Retina (tissue), 1 donor: ENCODE results near the gene C19orf85.
"Not testable (repeated sequence)": the region's sequence is repeated elsewhere in the genome, so short reads cannot be mapped to it uniquely, and the experiment has no call there.

Source experiments
- DNase-seq: peaks from one replicate; pipeline ENCODE4 v3.0.0-alpha.2; 2016

Gene C19orf85

DNA sequence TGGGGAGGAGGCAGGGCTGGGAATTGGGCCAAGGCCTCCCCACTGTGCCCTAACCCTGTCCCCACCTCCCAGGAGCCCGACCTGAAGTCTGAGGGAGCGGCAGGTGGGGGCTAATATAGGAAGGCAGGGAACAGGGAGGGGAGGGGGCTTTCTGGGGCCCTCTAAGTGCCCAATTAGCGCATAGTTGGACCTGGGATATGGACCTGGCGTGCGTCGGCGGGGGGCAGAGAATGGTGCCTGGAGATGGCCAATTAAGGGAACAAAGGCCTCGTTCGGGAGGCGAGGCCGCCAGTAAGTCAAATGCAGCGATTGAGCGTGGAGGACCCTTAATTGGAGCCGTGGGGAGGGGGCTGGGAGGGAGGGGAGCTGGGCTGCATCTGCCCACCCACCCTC, at the start of gene C19orf85:
C19orf85 (minus strand) TSS at position 90 of the 393 bp plus-strand sequence. CDS start 197 bp downstream, outside the sequence.
- DNase-seq = no peak

DNA sequence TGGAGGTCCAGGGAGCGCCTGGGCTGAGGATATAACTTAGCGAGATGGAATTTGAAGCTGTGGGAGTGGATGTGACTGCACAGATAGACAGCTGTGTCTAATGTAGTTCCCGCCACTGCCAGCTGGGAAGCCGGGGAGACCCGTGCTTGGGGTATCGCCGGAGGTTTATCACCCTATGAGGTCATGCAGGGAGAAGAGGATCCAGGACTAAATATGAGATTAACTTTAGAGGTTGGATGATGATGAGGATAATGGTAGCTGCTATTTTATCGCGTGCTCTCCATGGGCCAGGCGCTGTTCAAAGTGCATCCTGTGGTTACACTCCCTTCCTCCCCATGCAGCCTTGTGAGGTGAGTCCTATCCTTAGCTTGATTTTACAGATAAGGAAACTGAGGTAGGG, 43.6 kb upstream of the C19orf85 start:
- DNase-seq = no peak

DNA sequence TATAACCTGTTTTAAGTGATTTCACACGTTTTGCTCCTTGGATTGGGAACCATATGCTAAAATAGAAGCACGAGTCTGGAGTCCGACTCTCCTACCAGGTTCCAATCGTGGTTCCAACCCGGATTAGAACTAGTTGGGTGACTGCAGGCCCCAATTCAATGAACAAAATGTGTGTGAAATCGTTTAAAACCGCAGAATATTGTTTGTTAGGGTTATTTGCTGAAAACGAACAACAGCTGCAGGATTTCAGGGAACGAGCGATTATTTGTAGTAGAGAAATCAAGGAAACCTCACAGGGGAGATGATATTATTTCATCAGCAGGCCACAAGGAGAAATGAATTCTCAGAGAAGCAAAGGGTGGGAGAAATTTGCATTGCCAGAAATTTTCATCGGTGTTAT, 40.4 kb upstream of the C19orf85 start:
- no peak for DNase-seq

DNA sequence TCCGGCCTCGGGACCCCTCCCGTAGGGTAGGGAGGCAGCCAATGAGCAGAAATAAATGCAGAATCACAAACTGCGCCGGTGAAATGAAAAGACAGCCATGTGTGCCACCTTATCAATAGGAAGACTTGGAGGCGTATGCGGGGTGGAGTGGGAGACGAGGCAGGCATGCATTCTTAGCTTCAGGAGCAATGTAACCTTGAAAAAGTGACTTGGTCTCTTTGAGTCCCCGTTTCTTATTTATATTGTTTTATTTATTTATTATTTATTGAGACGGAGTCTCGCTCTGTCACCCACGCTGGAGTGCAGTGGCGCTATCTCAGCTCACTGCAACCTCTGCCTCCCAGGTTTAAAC, 39.7 kb upstream of the C19orf85 start:
- DNase-seq = no peak

DNA sequence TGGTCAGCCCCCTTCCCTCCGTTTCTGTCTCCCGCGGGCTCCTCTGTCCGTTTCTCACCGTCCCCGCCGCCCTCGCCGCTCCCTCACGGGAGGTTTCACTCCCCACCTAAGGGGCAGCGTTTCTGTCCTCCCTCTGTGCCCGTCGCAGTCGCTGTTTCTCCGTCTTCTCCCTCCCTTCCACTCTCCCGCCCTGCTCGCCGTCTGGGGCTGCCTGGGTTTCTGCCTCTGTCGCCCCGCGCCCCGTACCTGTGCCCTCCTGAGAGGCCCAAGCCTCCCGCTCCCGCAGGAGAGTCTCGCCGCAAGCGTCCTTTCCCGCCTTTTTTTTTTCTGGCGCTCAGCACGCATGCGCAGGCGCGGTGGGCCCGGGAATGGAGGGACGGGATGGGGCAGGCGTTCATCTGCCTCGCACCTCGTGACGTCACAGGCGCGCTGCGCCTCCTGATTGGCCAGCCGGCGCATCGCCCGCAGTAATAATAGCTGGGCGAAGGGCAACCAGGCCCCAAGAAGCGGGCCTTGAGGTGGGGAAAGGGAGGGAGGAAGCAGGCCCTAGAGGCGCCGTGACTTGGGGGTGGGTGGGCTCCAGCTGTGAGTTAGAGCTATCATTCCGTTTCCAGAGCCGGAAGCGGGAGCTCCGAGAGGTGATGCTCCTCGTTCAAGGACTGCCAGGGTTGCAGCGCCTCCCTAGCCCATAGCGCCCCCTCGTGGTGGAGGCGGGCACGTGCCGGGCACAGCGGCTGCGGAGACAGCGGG, 39.1 kb upstream of the C19orf85 start:
- peak; percentile 94 for DNase-seq

DNA sequence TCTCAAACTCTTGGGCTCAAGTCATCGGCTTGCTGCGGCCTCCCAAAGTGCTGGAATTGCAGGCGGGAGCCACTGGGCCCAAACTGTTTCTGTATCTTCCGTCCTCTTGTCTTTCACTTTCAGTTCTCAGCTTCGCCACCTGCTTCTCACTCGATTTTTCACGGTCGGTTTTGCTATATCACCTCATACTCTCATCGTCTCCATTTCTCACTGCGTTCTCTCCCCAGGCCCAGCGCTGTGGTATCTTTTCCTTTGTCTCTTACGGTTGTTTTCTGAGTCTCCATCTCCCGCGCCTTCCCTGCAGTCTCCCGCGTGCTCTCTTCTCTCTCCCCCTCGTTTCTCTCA, 38.6 kb upstream of the C19orf85 start:
- DNase-seq = no peak

DNA sequence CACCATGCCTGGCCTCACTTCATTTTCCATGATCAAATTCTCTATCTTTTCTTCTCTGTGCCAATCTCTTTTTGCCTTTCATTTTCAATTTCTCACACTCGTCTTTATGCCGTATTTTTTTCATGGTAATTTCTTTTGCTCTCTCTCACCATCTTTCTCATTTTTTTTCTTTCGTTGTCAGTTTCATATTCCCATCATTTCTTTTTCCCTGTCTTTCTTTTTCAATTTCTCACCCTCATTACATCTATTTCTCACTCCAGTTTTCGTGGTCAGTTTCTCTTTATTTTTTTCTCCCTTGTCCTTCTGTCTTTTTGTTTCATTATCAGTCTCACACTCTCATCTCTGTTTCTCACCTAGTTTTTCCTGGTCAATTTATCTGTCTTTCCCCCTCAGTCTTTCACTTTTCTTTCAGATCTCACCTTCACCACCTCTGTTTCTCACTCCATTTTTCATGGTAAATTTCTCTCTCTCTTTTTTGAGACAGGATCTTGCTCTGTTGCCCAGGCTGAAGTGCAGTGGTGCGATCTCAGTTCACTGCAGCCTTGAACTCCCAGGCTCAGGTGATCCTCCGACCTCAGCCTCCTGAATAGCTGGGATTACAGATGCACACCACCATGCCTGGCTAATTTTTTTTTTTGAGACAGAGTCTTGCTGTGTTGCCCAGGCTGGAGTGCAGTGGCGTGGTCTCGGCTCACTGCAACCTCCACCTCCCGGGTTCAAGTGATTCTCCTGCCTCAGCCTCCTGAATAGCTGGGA, 37.8 kb upstream of the C19orf85 start:
- DNase-seq = no peak

DNA sequence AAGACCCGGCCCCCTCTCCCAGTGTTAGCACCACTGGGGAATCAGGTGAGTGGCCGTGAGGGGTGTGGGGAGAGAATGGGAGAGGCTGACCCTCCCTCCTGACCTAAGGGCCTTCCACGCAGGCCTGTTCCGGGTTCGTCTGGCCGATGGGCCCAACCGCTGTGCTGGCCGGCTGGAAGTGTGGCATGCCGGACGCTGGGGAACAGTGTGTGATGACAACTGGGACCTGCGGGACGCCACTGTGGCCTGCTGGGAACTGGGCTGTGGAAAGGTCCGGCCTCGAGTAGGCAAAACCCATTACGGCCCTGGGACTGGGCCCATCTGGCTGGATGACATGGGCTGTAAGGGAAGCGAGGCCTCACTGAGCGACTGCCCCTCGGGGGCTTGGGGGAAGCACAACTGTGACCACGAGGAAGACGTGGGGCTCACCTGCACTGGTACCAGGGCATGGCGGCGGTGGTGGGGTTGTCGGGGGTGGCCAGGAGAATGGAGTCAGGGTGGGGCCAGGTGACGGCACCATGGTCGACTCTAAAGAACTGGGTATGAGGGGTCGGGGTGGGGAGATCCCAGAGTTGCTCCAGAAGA, 35.9 kb upstream of the C19orf85 start:
- no peak for DNase-seq

DNA sequence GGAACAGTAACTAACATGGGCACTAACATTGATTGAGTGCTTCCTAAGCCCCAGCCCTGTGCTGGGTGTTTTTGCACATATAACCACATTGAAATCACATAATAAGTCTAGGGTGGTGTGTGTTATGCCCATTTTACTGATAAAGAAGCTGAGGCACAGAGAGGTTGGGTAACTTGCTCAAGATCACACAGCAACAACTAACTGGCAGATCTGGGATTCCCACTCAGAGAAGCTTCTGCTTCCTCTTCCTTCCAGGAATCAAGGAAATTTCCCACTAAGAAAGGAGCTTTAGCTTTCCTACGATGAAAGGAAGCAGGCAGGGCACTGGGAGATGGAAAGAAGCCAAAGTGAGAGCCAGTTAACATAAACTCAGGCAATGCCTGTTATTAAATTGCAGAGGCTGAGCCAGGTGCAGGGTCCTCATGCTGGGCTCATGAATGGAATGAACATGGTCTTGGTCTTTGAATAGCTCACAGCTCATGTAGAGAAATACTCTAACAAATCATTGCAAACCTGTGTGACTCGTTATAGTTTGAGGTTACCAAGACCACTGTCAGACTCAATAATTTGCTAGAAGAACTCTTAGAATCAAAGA, 33.8 kb upstream of the C19orf85 start:
- DNase-seq = no peak

DNA sequence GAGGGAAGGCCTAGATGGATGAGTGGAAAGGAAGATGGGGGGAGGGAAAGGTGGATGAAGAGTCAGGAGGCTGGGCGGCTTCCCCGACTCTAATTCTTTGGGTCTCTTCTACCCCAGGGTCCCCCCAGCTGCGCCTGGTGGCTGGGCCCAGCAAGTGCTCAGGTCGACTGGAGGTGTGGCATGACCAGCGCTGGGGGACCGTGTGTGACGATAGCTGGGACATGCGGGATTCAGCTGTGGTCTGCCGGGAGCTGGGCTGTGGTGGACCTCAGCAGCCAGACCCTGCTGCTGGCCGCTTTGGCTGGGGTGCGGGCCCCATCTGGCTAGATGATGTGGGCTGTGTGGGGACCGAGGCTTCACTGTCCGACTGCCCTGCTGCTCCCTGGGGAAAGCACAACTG, 33.2 kb upstream of the C19orf85 start:
- no peak for DNase-seq

DNA sequence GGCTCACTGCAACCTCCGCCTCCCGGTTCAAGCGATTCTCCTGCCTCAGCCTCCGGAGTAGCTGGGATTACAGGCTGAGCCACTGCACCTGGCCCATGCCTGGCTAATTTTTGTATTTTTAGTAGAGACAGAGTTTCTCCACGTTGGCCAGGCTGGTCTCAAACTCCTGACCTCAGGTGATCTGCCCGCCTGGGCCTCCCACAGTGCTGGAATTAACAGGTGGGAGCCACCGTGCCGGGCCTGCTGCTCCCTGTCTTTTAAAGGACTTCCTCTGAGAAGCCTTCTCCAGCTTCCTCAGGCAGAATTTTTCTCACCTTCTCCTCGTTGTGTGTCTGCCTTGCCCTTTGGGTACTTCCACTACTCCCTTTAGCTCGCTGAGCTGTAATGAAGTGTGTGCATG, 32.3 kb upstream of the C19orf85 start:
- not testable (repeated sequence) for DNase-seq

DNA sequence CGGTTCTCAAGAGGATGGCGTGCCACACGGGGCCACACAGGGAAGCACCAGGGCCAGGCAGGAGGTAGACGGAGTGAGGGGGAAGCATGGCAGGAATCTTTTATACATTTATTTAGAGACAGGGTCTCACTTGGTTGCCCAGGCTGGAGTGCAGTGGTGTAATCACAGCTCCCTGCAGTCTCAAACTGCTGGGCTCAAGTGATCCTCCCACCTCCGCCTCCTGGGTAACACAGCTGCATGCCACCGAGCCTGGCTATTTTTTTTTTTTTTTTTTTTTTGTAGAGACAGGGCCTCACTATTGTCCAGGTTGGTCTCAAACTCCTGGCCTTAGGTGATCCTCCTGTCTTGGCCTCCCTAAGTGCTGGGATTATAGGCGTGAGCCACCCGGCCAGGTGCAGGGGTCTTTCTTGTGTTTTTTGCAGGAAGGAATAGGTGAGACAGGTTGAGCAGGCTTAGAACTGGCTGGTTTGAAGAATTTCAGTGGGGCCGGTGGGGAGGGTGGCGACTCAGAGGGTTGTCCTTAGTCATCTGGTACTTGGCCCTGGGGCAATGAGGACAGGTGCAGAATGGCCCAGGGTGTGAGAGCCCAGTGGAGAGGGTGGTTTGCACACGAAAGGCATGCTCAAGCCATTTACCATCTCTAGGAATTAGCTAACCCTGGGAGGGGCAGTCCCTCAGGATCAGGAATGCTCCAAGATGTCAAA, 31.2 kb upstream of the C19orf85 start:
- no peak for DNase-seq

DNA sequence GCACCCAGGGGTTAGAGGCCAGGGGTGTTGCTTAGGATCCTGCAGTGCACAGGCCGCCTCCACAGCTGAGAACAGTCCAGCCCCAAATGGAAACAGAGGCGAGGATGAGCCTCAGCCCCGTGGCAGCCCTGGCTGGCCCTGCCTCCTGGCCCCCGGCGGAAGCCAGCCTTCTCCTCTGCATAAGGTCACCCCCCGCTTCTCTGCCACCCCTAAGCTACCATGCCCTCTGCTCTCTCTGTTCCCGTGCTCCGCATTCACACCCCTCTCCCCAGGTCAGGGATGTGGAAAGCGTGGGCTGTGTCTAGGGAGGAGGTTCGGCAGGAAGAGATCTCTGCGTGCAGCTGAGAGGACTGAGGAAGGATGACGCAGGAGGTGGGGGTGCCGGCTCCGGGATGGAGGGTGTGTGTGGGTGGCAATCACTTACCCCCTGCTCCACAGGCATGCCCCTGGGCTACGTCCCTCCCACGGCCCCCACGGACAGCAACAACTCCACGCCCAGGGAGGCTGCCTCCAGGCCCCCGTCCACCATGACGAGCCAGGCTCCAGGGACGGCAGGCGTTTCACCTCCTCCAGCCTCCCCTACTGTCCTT, 29.7 kb upstream of the C19orf85 start:
- DNase-seq = no peak

DNA sequence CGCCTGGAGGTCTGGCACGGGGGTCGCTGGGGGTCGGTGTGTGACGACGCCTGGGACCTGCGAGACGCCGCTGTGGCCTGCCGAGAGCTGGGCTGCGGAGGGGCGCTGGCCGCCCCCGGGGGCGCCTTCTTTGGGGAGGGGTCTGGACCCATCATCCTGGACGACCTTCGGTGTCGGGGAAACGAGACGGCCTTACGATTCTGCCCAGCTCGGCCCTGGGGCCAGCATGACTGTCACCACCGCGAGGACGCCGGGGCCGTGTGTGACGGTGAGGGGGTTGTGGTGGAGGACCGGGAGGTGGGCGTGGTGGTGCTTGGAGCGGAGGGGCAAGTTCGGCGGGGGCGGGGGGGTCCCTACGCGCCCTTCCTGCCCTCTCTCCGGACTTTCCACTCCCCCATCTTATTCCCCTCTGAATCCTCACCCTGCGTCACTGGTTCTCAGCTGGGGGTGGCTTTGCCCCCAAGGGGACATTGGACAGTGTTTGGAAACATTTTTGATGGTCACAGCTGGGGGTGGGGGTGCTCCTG, 29.2 kb upstream of the C19orf85 start:
- DNase-seq = no peak

DNA sequence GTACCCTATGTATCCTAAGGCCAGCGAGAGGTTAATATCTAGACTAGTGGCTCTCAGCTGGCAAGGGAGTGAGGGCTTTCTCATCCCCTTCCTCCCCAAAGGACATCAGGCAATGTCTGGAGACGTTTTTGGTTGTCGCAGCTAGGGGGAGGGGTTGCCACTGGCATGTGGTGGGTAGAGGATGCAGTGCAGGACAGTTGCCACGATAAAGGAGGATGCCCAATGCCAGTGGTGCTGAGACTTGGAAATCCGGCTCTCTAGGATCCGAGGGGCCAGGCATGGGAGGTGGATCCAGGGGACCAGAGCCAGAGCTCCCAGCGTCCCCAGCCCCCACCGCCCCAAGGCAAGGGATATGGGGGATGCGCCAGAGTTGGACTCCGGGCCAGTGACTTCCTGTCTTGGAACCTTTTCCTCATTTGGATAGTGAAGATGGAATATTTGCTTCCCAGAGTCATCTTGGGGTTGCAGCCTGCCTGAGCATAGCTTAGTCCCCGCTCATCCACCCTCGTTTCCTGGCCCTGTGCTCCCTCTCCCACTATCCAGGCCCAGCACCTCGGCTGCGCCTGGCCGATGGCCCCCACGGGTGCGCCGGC, 28.6 kb upstream of the C19orf85 start:
- no peak for DNase-seq

DNA sequence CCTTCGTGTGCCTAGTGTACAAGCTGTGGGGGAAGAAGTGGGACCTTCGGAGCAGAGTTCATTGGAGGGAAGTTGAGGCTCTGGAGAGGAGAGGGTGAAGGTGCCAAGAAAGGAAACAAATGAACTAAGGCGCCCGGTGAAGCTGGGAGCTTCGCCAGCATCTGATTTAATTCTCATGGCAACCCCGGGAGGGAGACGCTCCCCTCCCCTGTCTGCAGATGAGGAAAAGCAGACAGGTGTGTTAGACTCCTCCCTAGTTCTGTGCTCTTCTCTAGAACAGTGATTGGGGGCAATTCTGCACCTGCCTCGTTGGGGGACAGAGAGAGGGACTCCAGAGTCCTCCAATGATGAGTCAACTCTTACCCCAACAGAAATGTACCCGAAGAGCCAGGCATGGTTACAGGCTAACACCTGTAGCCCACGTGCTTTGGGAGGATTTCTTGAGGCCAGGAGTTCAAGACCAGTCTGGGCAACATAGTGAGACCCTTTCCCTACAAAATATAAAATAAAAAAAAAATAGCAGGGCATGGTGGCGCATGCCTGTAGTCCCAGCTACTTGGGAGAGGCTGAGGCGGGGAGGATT, 27.9 kb upstream of the C19orf85 start:
- DNase-seq = no peak

DNA sequence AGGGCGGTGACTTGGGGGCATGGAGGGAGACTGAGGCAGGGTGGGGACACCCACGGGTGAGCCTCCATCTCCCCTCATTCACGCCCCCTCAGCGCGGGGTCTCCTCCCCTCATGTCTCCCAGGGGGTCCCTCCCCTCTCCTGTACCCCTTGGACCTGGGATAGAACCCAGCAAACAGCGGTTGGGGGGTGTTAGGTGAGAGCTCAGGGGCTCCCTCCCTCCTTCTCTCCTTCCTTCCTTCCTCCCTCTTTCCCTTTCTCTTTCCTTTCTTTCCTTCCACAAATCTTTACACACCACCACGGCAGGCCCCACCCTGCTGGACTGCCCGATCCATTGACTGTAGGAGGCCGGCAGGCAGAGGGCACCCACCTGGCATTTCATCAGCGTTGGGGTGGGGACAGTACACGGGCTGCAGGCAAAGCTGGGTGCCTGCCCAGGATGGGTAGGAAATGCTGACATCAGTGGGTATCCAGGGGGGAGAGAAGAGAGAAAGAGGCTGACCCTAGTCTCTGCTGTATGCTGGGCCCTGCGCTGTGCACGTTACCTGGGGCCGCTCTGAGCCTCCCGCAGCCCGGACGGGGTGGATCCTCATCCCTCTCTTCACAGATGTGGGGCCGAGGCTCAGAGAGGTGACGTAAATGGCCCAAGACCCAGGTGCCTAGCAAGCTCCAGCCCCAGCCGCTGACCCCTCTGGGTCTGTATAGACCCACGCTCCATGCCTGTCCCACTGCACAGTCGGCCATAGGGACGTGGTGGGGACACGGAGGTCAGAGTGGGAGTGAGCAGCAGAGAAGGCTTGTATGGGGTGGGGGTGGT, 27.2 kb upstream of the C19orf85 start:
- no peak for DNase-seq

DNA sequence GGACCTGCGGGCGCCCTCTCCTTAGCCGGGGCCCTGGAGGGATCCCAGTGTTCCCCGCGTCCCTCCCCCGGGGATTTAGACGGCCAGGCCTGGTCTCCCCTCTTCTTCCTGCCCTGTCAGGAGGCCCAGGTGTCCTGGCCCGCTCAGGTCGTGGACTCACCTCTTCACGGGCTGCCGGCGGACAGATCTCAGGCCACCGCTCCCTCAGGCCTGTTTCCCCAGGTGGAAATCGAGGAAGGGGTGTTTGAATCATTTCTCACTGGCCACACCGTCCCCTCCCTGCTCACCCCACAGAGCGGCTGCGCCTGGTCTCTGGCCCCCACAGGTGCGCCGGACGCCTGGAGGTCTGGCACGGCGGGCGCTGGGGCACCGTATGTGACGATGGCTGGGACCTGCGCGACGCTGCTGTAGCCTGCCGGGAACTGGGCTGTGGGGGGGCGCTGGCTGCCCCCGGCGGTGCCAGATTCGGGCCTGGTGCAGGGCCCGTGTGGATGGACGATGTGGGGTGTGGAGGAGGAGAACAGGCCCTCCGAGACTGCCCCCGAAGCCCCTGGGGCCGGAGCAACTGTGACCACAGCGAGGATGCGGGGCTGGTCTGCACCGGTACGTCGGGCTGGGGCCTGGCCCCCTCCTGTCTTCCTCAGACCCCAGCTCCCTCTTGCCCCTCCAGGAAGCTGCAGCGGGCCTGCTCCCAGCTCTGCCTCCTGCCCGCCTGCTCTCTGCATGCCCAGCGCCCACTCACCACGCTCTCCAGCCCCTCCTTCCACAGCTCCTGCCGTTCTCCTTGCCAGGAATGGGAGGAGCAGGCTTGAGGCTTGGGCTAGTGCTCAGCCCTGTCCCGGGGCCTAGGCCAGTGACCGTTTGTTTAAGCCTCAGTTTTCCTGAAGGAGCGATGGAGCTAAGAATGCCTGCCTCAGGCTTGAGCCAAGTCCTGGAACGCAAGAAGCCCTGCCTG, 26.2 kb upstream of the C19orf85 start:
- no peak for DNase-seq

DNA sequence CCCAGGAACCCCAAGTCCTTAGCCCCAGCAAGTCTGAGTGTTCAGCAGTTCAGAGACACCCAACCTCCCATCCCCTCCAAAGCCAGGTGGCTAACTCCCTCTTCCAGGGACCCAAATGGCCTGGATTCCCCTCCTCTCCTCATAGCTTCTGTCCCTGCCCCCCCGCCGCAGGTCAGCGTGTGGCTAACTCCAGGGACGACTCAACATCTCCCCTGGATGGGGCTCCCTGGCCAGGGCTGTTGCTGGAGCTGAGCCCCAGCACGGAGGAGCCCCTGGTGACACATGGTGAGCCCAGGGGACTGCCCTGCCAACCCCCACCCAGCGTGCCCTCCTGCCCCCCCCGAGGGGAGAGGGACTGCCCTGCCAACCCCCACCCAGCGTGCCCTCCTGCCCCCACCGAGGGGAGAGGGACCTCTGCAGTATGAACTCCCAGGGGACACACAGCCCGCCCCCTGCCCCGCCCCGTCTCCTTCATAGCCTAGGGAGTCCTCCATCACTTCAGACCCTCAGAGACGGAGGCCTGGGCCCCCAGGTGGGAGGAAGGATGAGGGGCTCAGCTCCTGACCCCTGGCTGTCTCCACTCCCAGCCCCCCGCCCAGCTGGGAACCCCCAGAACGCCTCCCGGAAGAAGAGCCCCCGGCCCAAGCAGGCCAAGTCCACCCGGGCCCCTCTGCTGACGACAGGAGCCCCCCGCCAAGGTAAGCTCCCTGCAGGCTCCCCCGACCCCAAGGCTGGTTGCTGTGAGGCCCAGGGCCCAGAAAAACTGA, 25.3 kb upstream of the C19orf85 start:
- DNase-seq = peak; percentile 33
